HG03139 (cell line): ENCODE measurements around the gene SLC37A1.

Experiments
- ATAC-seq: cut with Tn5 transposase; IDR thresholded peaks from one replicate; pipeline ENCODE4 v1.9.1; 2021; ENCODE audit not compliant: unreplicated experiment

The SLC37A1 gene

DNA sequence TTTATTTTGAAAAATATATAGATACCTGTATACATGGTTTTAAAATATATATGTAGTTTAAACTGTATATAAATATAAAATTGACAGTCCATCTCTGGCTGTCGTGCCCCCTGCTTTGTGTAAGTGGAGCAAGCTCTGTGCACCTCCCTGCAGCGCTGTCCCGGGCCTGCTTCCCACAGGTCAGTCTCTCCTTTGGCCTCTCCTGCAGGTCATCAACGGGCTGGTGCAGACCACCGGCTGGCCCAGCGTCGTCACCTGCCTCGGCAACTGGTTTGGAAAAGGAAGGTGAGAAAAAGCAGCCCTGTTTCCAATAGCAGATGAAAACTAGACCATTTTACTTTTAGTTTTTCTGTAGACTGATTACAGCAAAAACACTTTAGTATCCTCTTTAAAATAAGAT lies 28.5 kb downstream of the SLC37A1 start:
- ATAC-seq, result no peak

DNA sequence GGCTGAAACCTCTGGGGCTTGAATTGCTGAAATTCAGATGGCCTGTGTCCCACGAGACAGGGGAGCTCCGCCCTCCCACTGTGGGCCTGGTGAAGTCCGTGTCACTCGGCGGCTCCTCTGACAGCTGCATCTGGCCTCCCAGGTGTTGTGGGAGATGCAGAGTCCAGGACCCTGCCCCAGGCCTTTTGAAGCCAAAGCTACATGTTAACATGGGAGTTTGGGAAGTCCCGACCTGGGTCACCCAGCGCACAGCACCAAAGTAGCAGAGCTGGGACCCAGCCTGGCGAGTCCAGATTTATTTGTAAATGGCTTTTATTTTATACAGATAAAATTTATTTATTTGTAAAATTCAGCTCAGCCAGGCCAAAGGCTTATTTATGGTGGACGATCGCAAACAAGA lies 28.9 kb downstream of the SLC37A1 start:
- no peak for ATAC-seq

DNA sequence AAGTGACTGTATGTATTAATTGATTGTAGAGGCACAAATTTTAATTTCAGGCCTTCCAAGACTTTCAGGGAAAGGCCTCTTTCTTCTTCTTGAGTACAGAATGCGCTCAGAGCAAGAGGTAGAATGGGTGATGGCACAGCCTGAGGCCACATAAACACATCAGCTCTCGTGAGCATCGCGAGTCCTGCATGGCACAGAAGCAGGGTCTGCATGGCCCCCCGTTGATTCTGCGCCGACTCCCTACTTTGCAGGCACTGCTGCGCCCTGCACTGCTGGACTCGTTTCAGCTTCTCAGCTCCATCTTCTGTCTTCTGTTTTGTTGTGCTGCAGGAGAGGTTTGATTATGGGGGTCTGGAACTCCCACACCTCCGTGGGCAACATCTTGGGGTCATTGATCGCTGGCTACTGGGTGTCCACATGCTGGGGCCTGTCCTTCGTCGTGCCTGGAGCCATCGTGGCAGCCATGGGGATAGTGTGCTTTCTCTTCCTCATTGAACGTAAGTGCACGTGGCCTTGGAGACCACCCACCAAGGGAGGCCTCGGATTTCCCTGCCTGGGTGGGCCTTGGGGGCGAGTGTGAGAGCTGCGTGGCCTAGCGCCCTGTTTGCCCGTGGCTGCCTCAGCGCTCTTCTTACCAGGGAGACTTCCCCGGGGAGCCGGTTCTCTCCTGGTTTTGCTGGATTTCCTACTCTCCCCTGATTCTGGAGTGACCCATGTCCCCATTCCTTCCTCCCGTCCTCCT lies 29.6 kb downstream of the SLC37A1 start:
- ATAC-seq, result no peak

DNA sequence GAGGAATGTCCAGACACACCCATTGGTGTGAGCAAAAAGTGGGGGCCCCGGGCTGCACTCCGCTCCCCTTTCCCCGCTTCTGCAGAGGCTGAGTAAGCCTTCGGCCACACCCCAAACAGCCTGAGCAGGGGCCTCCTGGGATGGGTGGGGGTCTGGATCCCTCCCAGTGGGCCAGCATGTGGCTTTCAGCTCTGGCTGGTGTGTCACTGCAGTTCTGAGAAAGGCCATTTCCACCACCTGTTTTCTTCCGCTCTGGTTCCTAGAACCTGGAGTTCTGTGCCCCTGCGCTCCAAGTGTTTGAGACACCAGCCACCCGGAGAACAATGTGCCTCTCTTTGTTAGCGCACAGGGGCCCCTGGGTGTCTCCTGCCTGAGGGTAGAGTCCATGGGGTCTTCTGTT lies 30.9 kb downstream of the SLC37A1 start:
- ATAC-seq, result no peak

DNA sequence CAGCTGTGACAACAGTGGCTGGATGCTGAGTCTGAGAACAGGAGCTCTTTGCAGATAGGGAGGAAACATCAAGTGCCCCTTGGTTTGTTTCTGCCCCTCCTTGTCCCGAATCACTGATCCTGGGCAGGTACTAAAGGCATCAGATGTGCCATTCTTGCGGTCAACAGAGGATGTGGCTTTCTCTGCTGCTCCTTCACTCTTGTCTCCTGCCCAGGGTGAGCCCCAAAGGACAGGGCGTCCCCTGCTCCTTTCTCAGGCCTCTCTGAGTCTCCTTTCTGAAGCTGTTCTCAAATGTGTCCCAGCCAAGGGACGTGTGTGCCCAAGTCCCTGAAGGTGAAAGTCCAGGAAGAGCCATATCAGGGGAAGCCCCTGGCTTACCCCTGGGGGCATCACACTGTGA lies 31.7 kb downstream of the SLC37A1 start:
- ATAC-seq, result no peak

DNA sequence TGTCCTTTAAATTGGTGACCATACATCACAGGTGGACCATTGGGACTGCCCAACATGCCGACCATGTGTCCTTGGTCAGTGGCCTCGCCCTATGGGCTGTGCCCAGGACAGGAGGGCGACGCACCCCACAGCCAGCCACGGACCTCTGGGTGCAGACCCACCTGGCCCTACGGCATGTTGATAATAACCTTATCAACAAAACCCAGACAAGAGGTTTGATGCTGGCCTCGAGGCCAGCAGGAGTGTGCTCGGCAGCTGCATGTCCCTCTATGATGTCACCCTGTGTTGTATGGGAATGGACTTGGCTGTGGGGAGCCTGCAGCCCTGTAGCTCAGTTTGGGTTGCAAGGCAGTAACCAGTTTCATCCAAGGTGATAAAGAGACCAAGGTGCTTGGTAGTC lies 32.1 kb downstream of the SLC37A1 start:
- ATAC-seq, result no peak

DNA sequence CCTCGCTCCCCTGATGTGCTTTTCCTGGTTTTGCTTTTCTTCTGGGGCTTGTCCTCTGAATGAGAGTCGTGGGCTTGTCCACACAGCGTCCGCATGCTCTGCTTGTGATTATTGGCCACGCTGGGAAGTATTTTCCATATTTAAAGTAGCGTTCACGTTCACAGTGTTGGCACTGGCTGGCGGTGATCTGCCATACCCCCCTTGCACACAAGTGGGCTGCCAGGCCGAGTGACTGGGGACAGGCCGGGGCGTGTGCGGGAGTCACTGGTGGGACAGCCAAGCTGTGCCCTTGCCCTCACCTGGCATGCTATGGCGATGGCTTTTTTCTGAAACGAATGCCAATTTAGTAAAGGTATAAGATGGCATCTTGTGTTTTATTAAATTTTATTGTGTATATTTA lies 32.8 kb downstream of the SLC37A1 start:
- no peak for ATAC-seq

DNA sequence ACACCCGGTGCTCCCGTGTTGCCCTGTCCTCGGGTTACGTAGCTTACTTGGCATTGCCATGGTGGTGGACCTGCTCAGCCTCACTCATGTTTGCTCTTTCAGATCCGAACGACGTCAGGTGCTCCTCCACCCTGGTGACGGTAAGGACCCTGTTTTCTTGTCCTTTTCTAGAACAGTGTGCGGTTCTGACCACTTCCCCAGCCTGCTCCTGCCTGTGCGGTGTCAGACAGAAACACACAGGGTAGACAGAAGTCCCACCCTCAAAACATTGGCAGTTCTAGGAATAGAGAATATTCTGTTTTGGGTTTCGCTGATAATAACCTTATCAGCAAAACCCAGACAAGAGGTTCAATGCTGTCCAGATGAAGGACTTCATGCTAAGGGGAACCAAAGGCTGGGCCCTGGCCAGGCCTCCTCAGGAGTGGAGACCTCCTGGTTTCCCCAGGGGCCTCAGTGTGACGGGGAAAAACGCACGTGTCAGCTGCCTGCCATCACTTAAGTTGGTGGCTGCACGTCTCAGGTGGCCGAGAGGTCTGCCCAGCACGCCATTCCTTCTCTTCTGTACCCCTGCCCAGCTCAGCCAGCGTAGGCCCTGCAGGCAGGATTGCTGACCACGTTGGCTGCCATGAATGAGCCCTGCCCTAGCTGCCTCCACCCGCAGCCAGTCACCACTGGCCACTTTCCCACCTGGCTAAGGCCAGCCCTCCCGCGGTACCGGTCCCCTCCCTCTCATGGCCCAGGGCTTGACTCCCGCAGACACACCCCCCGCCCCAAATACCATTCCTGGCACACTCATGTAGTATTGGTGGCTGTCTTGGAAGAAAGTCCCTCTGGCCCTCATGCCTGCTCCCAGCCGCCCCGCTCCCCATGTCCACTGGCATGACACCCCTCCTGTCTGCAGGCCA lies 33.6 kb downstream of the SLC37A1 start:
- no peak for ATAC-seq

DNA sequence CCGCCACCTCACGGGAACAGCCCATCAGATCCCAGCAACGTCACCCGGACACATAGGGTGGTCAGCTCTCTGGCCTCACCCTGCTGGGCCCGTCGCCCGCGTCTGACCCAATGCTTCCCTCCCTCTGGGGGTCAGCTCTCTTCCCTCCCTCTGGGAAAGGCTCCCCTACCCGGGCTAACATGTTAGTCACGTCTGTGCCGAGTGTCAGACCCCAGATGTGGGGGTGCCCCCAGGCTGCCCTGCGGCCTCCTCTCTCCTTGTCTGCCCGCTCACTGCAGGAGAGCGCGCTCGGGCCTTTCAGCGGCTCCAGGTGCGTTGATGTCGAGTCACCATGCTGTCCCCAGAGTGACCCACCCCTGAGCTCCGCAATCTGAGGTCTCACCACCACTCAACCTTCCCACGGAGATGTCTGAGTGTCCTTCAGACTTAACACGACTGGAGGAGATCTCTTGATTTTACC lies 34.3 kb downstream of the SLC37A1 start:
- ATAC-seq, result no peak

DNA sequence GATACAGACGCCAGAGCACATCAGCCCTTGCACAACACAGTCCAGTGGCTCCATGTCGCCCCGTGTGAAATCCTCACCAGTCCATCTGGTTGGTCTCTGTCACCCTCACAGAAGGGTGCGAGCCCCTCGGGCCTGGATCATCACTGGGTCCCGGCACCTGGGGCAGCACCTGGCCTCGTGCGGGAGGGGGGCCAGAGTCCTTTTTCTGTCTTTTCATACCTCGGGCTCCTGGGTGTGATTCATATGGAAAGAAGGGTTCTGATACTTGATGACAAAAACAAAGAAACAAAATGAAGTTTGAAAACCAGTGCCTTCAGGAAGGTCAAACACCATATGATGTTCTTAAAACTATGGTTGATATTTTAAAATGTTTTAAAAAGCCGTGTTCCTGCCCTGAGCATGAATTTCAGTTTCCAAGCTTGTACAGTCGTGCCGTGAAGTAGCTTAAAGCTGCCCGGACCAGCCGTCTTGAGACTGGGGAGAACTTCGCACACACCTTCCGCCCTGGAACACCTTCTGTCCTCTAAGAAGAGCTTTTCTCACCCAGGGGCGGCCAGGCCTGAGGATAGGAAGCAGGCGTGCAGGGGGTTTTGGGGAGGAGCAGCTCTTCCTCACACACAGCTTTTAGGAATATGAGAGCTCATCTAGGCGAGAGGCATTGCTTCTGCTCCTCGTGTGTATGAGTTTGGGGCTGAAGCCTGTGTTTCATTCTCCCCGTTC lies 35.2 kb downstream of the SLC37A1 start:
- ATAC-seq, result no peak

DNA sequence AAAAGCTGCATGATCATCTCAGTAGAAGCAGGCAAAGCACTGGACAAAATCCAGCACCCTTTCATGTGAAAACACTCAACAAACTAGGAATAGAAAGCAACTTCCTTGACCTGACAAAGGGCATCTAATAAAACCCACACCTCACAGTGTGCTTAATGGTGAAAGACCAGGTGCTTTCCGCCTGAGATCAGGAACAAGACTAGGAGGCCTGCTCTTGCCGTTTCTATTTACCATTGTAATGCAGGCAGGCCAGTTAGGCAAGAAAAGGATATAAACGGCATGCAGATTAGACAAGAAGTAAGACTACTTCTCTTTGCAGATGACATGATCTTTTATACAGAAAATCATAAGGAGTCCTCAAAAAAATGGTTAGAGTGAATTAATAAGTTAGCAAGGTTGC lies 37.2 kb downstream of the SLC37A1 start:
- no peak for ATAC-seq

DNA sequence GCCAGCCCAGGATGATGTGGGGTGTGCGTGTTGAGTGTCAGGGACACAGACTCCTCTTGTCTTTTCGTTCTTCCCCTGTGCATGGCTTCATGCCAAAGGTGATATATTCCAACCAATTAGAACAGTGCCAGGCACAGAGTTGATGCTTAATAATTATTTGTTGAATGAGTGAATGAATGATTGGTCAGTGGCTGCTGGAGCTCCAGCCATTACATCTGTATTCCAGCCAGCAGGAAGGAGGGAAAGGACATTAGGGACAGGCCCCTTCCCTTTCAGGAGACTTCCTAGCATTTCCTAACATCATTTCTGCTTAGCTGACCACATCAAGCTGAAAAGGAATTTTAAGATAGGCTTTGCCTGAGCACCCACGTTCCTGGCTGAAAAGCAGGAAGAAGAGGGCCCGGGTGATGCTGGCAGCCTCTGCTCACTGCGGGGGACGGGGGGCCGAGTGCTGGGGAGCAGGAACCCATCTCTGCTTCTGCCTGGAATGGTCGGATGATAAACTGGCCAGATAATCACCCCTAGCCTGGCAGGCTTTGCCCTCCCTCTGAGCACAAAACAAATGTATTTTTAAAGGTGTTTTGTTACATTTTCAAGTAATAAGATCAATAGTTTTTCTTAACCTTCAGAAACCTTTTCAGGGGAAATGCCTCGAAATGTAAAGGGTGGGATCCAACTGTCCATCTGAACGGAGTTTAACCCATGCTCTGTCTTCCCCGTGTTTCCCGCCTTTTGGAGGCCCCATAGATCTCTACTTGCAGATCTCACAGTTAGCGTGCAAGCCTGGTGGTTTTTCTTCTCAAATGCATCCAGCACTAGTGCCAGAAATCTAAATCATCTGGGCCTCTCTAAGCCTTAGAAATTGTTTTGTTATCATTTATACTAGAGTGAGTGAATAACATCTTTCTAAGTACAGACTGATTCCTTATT lies 39.0 kb downstream of the SLC37A1 start:
- no peak for ATAC-seq

DNA sequence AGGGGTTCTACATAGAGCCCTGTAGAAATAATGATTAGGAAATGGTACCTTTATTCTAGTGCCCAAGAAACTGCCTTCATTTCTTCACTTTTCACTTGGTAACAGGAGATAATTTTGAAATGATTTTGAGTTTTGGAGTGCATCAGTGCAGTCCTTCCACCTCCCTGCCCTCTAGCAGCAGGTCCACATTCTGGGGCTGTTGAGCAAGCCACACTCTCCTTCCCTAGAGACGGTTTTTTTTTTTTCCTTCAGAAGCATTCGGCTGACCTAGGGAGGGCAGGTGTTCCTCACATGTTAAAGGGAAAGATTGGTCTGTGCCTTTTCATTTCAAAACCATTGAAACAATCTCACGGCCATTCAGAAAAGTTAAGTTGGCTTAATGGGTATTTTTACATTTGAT lies 39.8 kb downstream of the SLC37A1 start:
- no peak for ATAC-seq

DNA sequence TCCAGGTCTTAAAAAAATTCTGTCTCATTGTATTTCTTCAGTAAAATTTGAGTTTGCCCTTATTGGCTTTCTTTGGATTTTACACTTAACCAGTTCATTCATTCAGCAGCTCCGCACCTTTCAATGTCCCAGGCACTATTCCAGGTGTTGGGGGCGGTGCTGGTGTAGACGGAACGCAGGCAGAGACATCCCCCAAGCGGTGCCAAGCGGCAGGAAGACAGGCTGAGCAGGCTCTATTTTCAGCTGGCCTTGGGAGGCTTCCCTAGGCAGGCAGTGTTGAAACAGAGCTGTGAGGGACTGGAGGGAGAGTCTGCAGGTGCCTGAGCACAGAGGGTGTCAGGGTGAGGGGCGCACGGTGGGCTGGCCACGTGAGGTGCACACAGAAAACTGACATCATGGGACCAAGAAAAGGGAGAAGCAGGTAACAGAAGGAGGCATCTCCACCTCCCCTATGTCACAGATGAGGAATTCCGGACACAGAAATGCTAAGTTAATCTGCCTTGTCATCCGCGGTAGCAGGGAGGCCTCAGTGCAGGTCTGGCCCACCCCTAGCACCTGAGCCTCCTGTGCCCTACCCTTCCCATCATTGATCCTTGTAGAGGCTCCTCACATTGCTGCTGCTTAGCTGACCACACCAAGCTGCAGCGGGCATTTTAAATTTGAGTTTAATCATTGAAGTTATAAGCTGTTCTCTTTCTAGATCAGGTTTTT lies 40.8 kb downstream of the SLC37A1 start:
- ATAC-seq, result no peak

DNA sequence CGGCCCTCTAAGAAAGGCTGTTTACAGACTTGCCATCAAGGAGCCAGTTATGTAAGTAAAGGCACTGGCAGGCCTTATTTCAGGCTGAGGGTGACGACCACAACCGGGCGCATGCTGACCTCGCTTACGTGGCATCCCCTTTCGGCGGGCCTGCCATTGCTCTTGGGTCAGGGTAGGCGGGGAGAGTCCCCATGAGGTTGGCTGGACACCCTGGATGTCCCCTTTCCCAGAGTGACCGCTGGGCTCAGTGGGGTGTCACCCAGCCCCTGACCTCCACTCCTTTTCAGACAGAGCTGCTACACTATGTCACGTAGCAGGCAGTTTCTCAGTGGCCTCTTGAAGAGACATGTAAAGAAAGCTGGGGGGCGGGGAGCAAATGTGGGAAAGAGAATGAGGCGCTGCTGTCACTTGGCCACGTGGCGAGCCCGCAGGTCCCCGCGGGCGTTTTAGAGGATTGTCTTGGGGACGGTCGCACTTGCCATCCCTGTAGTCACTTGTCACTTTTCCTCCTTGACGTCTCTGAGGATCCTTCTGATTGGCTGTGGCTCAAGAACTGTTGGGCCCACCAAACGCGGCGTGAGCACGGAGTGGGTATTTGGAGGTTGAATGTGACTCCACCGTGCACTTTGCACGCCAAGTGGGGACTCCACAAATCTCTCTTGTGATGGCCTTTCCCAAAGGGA lies 42.2 kb downstream of the SLC37A1 start:
- no peak for ATAC-seq

DNA sequence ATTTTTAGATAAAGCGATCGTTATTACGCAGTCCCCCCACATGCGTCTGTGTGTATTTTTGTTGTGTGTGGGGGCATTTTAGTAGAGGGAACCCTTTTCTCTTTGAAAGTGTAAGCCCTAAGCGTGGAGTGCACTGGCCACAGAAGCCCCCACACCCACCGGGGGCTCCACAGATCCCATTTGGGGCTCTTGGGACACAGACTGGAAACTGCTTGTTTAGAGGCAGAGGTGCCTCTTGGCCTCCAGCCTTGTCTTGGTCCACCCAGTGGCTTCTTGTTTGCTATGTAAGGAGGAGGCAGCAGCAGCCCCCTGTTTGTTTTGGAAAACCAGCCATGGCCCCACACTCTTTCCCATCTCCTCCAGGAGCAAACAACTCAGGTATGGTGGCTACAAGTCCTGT lies 42.8 kb downstream of the SLC37A1 start:
- ATAC-seq, result no peak

DNA sequence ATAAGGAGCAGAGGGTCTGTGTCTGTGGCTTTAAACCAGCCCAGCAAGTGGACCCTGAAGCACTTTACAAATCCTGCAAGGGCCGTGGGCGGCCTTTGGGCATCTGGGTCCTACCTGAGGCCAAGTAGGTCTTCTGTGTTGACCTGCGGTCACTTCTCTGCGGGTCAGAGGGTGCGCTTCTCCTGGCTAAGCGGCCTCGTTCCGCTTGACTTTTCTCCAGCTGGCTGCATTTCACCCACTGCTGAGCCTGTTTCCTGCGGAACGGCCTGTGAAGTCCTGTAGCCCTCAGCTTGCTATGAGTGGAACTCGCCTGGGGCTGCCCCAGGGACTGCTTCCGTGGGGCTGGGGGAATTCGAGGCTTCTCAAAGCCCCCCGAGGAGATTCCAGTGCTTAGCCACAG lies 43.3 kb downstream of the SLC37A1 start:
- no peak for ATAC-seq

DNA sequence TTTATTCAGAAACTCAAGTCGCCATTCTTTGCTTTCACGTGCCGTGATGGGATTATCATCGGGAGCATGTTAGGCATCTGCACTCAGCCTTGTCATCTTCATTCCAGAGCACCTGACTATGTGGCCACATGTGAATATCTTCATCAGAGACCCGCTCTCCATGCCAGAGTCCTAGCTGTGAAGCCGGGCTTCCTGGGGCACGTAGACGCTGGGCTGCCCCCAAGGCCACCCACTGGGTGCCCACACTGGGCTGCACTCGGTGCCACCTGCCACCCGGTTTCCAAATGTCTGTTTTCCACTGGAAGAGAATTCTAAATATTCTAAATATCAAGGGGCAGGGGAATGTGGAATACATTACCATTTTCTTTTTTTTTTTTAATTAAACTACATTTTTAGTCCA lies 43.8 kb downstream of the SLC37A1 start:
- no peak for ATAC-seq

DNA sequence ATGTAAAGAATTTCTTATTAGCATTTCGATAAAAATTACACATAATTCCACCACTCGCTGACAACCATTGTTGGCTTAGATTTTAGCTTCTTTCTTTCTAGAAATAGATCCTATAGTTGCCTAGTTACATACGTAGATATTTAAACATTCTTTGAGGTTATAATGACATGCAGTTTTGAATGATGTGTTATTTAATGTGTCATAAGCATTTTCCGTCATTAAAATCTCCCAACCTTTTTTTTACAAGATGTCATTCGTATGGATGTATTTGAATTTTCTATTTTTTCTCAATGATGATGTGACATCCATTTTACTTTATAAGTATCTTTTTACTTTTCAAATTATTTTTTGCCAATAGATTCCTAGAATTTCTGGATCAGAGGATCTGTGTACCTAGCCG lies 44.7 kb downstream of the SLC37A1 start:
- no peak for ATAC-seq
